SU-DHL-6 (cell line): ENCODE data around the gene TBRG4.

Experiments
- H2AFZ ChIP-seq: fragments of 200-600 bp; sonication (generic); 2 replicates; pipeline ENCODE4 v1.6.1; 2014; ENCODE audit warnings: low read depth, mild to moderate bottlenecking, moderate library complexity, mixed read lengths, antibody characterized with exemption, low read length; ENCODE audit not compliant: severe bottlenecking
- H3F3A ChIP-seq: fragments of 200-600 bp; shearing (Covaris generic); 2 replicates; pipeline ENCODE4 v1.6.0; 2016; ENCODE audit warnings: antibody characterized with exemption, mild to moderate bottlenecking; ENCODE audit not compliant: insufficient read depth
- H3K27ac ChIP-seq: fragments of 200-600 bp; sonication (generic); 2 replicates; pipeline ENCODE4 v1.5.1; 2016; ENCODE audit warnings: low read depth, mild to moderate bottlenecking, low read length, moderate library complexity, mixed read lengths
- H3K27me3 ChIP-seq: fragments of 200-600 bp; sonication (generic), shearing (Covaris generic); 2 replicates; pipeline ENCODE4 v1.6.0; 2014; ENCODE audit warnings: mild to moderate bottlenecking, low read length
- H3K36me3 ChIP-seq: fragments of 200-600 bp; sonication (generic); 2 replicates; pipeline ENCODE4 v1.6.1; 2014; ENCODE audit warnings: mild to moderate bottlenecking, low read length, mixed read lengths
- H3K4me2 ChIP-seq: fragments of 300-600, 200-600 bp; shearing (Covaris generic), sonication (generic); 2 replicates; pipeline ENCODE4 v1.6.0; 2014; ENCODE audit warnings: low read length, low read depth, mild to moderate bottlenecking; ENCODE audit not compliant: poor library complexity, severe bottlenecking
- H3K4me3 ChIP-seq: fragments of 200-600 bp; sonication (generic); 2 replicates; pipeline ENCODE4 v1.5.1; 2014; ENCODE audit warnings: antibody characterized with exemption, low read length, mild to moderate bottlenecking, mixed read lengths; ENCODE audit not compliant: insufficient read depth, poor library complexity, severe bottlenecking
- H3K79me2 ChIP-seq: fragments of 200-600 bp; sonication (generic); 2 replicates; pipeline ENCODE4 v1.6.1; 2014; ENCODE audit warnings: mild to moderate bottlenecking, low read length, moderate library complexity; ENCODE audit not compliant: insufficient read depth
- H3K9ac ChIP-seq: fragments of 200-600 bp; sonication (generic); 2 replicates; pipeline ENCODE4 v1.7.0; 2014; ENCODE audit warnings: mild to moderate bottlenecking, low read length
- H3K9me2 ChIP-seq: fragments of 200-600 bp; sonication (generic); replicated peaks from 2 replicates; pipeline ENCODE4 v1.6.1; 2014; ENCODE audit warnings: low read length; ENCODE audit not compliant: insufficient read depth
- H3K9me3 ChIP-seq: fragments of 200-600 bp; sonication (generic); 2 replicates; pipeline ENCODE4 v1.6.1; 2014; ENCODE audit warnings: low read length, mixed read lengths; ENCODE audit not compliant: insufficient read depth
- H4K20me1 ChIP-seq: fragments of 200-600 bp; sonication (generic); 2 replicates; pipeline ENCODE4 v1.6.1; 2014; ENCODE audit warnings: low read depth, mild to moderate bottlenecking, antibody characterized with exemption, low read length, moderate library complexity, mixed read lengths
- EZH2phosphoT487 ChIP-seq: fragments of 200-600 bp; sonication (generic), shearing (Covaris generic); conservative IDR thresholded peaks from 2 replicates; pipeline ENCODE4 v1.6.1; 2018; ENCODE audit warnings: mild to moderate bottlenecking, antibody characterized with exemption, low read length, moderate library complexity, mixed read lengths
- TF ChIP-seq, protein P1 (sequence below): fragments of 200-600 bp; sonication (generic); IDR thresholded peaks from one replicate; pipeline ENCODE4 v1.5.1; 2017; ENCODE audit warnings: antibody characterized with exemption, mild to moderate bottlenecking, low read length, moderate library complexity; ENCODE audit not compliant: insufficient read depth, poor library complexity, severe bottlenecking

TBRG4 gene

DNA sequence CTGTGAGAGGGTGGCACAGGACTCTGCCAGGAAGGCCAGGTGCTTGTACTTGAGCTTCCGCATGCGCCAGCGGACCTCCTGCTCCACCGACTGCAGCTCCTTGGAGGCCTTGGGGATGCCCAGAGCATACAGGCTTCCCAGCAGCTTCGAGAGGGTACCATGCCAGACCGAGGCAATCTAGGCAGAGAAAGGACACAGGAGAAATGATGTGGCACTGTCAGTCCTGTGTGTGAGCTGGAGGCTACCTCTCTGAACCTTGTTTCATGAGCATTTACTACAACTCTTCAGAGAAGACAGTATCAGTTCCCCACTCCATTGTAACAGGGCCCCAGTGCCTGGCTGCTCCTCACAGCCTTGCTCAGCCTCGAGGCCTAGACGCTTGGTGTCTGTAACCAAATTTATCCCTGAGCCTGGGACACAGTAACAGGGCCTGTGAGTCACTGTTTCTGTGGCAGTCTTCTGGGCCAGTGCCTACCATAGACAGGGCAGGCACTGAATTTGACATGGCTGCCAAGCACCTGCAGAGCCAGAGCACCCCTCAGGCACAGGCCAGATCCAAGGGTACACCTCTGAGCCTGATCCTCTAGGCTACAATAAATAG is 5.8 kb downstream of the TBRG4 start:
- H3F3A ChIP-seq, result no peaks in the 10 kb centered on the region
- no peak overlapping the region for H3K27ac ChIP-seq
- no peak overlapping the region for H3K4me3 ChIP-seq
- no peaks in the 10 kb centered on the region for H3K9me3 ChIP-seq
- no peaks in the 10 kb centered on the region for H3K27me3 ChIP-seq
- peaks cover 12% of the 10 kb centered on the region; the same call in 1 of the 2 replicates for H3K36me3 ChIP-seq
- TF ChIP-seq EZH2phosphoT487, result no peak
- TF ChIP-seq, protein P1, sequence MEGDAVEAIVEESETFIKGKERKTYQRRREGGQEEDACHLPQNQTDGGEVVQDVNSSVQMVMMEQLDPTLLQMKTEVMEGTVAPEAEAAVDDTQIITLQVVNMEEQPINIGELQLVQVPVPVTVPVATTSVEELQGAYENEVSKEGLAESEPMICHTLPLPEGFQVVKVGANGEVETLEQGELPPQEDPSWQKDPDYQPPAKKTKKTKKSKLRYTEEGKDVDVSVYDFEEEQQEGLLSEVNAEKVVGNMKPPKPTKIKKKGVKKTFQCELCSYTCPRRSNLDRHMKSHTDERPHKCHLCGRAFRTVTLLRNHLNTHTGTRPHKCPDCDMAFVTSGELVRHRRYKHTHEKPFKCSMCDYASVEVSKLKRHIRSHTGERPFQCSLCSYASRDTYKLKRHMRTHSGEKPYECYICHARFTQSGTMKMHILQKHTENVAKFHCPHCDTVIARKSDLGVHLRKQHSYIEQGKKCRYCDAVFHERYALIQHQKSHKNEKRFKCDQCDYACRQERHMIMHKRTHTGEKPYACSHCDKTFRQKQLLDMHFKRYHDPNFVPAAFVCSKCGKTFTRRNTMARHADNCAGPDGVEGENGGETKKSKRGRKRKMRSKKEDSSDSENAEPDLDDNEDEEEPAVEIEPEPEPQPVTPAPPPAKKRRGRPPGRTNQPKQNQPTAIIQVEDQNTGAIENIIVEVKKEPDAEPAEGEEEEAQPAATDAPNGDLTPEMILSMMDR, result no peak
- peaks cover 21% of the 10 kb centered on the region; the same call in 1 of the 2 replicates for H4K20me1 ChIP-seq
- no peaks in the 10 kb centered on the region for H3K9me2 ChIP-seq
- H3K9ac ChIP-seq, result no peak overlapping the region
- no peak overlapping the region for H2AFZ ChIP-seq
- peaks cover 40% of the 10 kb centered on the region for H3K79me2 ChIP-seq
- H3K4me2 ChIP-seq, result no peak overlapping the region

DNA sequence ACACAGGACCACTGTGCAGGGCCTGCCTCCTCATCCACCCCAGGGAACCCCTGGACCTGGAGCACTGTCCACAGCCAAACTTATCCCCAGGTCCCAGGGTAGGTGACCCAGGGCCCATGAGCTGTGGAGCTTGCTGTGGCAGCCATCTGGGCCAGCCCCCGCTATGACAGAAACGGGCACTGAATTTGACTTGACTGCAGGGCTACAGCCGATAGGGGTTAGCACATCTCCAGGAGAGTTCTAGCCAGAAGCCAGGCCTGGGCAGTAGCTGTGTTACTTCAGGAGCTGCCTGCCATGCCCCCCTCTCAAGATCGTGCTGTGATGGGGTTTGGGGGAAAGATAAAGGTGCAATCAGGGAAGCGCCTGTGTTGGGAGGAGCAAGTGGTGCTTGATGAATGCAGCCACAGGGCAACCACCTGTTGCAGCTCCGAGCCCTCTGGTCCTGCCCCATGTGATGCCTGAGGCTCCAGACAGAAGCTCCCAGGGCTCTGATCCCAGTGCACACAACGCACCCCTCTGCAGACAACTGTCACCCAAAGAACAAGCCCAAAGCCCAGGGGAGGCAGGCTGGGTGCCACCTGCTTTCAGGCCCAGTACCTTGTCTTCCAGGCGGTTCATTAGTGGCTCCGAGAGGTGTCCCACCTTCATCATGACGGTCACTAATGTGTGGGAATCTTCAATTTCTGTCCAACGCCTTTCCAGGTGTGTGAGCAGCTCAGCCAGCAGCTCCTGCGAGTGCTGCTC is 6.5 kb downstream of the TBRG4 start:
- no peak overlapping the region for H3K27ac ChIP-seq
- no peak overlapping the region for H3K9ac ChIP-seq
- H4K20me1 ChIP-seq, result peaks cover 21% of the 10 kb centered on the region; the same call in 1 of the 2 replicates
- H3K79me2 ChIP-seq, result peaks cover 33% of the 10 kb centered on the region
- no peak overlapping the region for H3K4me3 ChIP-seq
- TF ChIP-seq, protein P1, result no peak
- no peak for TF ChIP-seq EZH2phosphoT487
- no peak overlapping the region for H2AFZ ChIP-seq
- no peaks in the 10 kb centered on the region for H3K27me3 ChIP-seq
- no peaks in the 10 kb centered on the region for H3K9me3 ChIP-seq
- H3K4me2 ChIP-seq, result no peak overlapping the region
- H3F3A ChIP-seq, result no peaks in the 10 kb centered on the region
- H3K36me3 ChIP-seq, result peaks cover 12% of the 10 kb centered on the region; the same call in 1 of the 2 replicates
- no peaks in the 10 kb centered on the region for H3K9me2 ChIP-seq

DNA sequence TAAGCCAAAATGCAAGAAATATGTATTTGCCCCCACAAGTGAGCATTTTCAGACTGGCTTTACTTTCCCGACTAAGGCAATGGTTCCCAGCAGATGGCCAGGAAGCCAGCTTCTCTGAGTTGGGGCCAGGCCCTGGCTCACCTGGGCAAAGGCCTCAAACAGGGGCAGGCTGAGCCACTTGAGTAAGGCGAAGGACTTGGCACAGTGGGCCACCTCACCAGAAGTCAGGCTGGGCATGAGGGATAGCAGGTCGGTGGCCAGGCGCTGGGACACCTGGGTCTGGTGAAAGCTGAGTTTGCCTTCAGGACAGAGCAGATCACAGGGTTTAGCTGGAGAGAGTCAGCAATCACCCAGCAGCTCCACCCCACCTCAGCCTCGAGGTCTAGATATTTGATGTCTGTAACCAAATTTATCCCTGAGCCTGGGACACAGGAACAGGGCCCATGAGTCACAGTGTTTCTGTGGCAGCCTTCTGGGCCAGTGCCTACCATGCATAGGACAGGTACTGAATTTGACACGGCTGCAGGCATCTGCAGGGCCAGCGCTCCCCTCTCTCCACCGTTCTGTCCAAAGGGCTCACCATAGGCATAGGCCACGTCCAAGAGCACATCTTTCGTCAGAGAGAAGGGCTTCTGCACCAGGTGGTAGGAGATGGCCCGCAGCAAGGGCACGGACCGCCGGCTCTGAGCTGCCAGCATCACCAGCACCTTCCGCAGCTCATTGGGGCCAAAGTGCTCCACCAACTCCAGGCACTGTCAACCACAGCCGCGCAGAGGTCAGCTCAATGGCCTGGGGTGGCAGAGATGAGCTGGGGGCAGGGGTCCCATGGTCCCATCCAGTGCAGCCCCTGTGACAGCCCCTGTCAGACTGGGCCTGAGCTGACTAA is 7.3 kb downstream of the TBRG4 start:
- Histone ChIP-seq H3K27me3 (no peaks in the 10 kb centered on the region), H3K9me2 (no peaks in the 10 kb centered on the region), H3K79me2 (peaks cover 25% of the 10 kb centered on the region), H3K9me3 (no peaks in the 10 kb centered on the region), H3K27ac (no peak overlapping the region), H4K20me1 (peaks cover 19% of the 10 kb centered on the region; the same call in 1 of the 2 replicates), H3K4me2 (no peak overlapping the region), H3K9ac (no peak overlapping the region), H2AFZ (no peak overlapping the region), H3K4me3 (no peak overlapping the region), H3K36me3 (peaks cover 12% of the 10 kb centered on the region; the same call in 1 of the 2 replicates), H3F3A (no peaks in the 10 kb centered on the region)
- TF ChIP-seq, protein P1, result no peak
- no peak for TF ChIP-seq EZH2phosphoT487
